ENCODE results near the gene VKORC1L1. TPM values are rescaled to one million over a fixed set of nuclear protein-coding genes. Genes with fewer than 3 reads are reported as not detected.

VKORC1L1 gene
- polyA plus RNA-seq, 1 donor from 2014 or later: 18.2 TPM

DNA sequence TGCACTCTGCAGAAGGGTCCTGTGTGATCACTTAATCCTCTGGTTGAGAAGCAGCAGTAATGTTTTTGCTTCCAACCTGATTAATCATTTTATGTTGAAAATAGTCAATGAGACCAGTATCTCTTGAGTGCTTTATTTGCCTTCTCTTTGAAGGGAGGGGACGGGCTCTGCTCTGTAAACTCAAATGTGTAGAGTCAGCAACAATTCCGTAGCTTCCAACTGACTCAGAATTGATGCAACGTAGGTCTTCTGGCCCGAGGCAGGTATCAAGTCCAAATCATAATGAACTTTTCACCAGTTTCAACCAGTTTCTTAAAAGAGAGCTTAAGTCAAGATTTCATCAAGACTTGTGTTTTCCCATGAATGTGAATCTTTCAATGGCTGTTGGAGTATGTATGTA is 82.8 kb downstream of the VKORC1L1 start:
- H3K9ac ChIP-seq (ENCODE audit: low read length): no peak overlapping the region
- no peaks in the 10 kb centered on the region for H3F3A ChIP-seq (ENCODE audit: insufficient read depth, low read length, poor library complexity, severe bottlenecking)
- no peak overlapping the region for H3K4me3 ChIP-seq (ENCODE audit: low read length)
- no peaks in the 10 kb centered on the region for H3K27me3 ChIP-seq (ENCODE audit: insufficient read depth, low read depth, low read length)
- no peaks in the 10 kb centered on the region for H4K20me1 ChIP-seq (ENCODE audit: insufficient read depth)
- TF ChIP-seq, protein P1, sequence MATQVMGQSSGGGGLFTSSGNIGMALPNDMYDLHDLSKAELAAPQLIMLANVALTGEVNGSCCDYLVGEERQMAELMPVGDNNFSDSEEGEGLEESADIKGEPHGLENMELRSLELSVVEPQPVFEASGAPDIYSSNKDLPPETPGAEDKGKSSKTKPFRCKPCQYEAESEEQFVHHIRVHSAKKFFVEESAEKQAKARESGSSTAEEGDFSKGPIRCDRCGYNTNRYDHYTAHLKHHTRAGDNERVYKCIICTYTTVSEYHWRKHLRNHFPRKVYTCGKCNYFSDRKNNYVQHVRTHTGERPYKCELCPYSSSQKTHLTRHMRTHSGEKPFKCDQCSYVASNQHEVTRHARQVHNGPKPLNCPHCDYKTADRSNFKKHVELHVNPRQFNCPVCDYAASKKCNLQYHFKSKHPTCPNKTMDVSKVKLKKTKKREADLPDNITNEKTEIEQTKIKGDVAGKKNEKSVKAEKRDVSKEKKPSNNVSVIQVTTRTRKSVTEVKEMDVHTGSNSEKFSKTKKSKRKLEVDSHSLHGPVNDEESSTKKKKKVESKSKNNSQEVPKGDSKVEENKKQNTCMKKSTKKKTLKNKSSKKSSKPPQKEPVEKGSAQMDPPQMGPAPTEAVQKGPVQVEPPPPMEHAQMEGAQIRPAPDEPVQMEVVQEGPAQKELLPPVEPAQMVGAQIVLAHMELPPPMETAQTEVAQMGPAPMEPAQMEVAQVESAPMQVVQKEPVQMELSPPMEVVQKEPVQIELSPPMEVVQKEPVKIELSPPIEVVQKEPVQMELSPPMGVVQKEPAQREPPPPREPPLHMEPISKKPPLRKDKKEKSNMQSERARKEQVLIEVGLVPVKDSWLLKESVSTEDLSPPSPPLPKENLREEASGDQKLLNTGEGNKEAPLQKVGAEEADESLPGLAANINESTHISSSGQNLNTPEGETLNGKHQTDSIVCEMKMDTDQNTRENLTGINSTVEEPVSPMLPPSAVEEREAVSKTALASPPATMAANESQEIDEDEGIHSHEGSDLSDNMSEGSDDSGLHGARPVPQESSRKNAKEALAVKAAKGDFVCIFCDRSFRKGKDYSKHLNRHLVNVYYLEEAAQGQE (IDR thresholded peaks at IDR 0.05; ENCODE audit: borderline replicate concordance): no peak
- TF ChIP-seq EP300 (conservative IDR thresholded peaks at IDR 0.05; ENCODE audit: poor library complexity, severe bottlenecking): no peak
- TF ChIP-seq MXI1 (conservative IDR thresholded peaks at IDR 0.05; ENCODE audit: poor library complexity, severe bottlenecking): no peak
- no peak for TF ChIP-seq TAF1 (IDR thresholded peaks at IDR 0.05; ENCODE audit: low read depth)
- TF ChIP-seq SMC3 (conservative IDR thresholded peaks at IDR 0.05; ENCODE audit: poor library complexity): no peak
- TF ChIP-seq, protein P2, sequence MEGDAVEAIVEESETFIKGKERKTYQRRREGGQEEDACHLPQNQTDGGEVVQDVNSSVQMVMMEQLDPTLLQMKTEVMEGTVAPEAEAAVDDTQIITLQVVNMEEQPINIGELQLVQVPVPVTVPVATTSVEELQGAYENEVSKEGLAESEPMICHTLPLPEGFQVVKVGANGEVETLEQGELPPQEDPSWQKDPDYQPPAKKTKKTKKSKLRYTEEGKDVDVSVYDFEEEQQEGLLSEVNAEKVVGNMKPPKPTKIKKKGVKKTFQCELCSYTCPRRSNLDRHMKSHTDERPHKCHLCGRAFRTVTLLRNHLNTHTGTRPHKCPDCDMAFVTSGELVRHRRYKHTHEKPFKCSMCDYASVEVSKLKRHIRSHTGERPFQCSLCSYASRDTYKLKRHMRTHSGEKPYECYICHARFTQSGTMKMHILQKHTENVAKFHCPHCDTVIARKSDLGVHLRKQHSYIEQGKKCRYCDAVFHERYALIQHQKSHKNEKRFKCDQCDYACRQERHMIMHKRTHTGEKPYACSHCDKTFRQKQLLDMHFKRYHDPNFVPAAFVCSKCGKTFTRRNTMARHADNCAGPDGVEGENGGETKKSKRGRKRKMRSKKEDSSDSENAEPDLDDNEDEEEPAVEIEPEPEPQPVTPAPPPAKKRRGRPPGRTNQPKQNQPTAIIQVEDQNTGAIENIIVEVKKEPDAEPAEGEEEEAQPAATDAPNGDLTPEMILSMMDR (IDR thresholded peaks at IDR 0.05; ENCODE audit: poor library complexity, severe bottlenecking): no peak
- no peak for TF ChIP-seq EZH2 (IDR thresholded peaks at IDR 0.05; ENCODE audit: borderline replicate concordance, insufficient read depth, low read length, poor library complexity, severe bottlenecking)
- TF ChIP-seq RAD21 (conservative IDR thresholded peaks at IDR 0.05): no peak
- no peak for TF ChIP-seq POLR2AphosphoS5 (IDR thresholded peaks at IDR 0.05)
- H3K79me2 ChIP-seq (replicated peaks; ENCODE audit: insufficient read depth, low read length): no peaks in the 10 kb centered on the region
- peaks cover 8% of the 10 kb centered on the region for H3K36me3 ChIP-seq (ENCODE audit: insufficient read depth, low read length)
- H3K27ac ChIP-seq (ENCODE audit: low read length): no peak overlapping the region
- H3K4me2 ChIP-seq (ENCODE audit: low read length): no peak overlapping the region
- no peak overlapping the region for H2AFZ ChIP-seq (ENCODE audit: low read depth, low read length)
- H3K9me2 ChIP-seq (ENCODE audit: insufficient read depth, low read length): no peaks in the 10 kb centered on the region
- no peaks in the 10 kb centered on the region for H3K9me3 ChIP-seq (ENCODE audit: low read length)

DNA sequence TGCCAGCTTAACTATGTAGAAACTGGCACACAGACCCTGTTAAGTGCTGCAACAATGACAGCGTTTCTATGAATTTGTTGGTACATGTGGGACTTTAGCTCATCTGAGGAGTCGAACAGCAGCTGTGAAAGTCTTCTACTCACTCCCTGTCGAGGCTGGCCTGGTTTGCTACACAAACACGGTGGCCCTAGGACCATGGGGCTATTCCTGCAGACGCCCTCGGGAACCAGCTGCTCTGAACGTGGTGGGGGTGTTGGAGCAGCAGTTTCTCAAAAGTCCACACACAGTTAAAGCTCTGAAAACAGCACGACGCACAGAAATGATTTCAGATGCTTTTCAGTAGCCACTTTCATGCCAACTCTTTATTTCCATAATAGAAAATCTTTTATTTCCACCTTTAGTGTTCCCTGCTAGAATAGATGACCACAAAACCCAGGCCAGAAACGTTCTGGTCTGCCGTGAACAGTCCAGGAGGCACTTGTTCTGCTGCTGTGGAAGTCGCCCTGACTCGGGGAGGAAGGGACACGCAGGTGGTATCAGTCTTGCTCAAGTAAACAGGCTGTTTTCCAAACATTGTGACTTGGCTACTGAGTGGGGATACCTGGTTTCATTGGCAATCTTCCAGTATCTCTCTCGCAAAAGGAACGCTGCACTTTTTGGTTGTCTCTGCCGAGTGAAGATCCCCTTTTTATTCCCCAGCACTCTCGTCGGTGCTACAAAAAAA is 87.6 kb downstream of the VKORC1L1 start:
- no peak for TF ChIP-seq EZH2 (IDR thresholded peaks at IDR 0.05; ENCODE audit: borderline replicate concordance, insufficient read depth, low read length, poor library complexity, severe bottlenecking)
- no peak for TF ChIP-seq RAD21 (conservative IDR thresholded peaks at IDR 0.05)
- TF ChIP-seq TAF1 (IDR thresholded peaks at IDR 0.05; ENCODE audit: low read depth): no peak
- no peak for TF ChIP-seq EP300 (conservative IDR thresholded peaks at IDR 0.05; ENCODE audit: poor library complexity, severe bottlenecking)
- TF ChIP-seq, protein P1 (IDR thresholded peaks at IDR 0.05; ENCODE audit: borderline replicate concordance): no peak
- TF ChIP-seq SMC3 (conservative IDR thresholded peaks at IDR 0.05; ENCODE audit: poor library complexity): no peak
- TF ChIP-seq MXI1 (conservative IDR thresholded peaks at IDR 0.05; ENCODE audit: poor library complexity, severe bottlenecking): no peak
- TF ChIP-seq POLR2AphosphoS5 (IDR thresholded peaks at IDR 0.05): no peak
- TF ChIP-seq, protein P2 (IDR thresholded peaks at IDR 0.05; ENCODE audit: poor library complexity, severe bottlenecking): no peak
- H3K4me3 ChIP-seq (ENCODE audit: low read length): no peak overlapping the region
- H3K9me2 ChIP-seq (ENCODE audit: insufficient read depth, low read length): no peaks in the 10 kb centered on the region
- H3K4me2 ChIP-seq (ENCODE audit: low read length): no peak overlapping the region
- H3K36me3 ChIP-seq (ENCODE audit: insufficient read depth, low read length): peaks cover 8% of the 10 kb centered on the region
- H3F3A ChIP-seq (ENCODE audit: insufficient read depth, low read length, poor library complexity, severe bottlenecking): no peaks in the 10 kb centered on the region
- no peaks in the 10 kb centered on the region for H3K79me2 ChIP-seq (replicated peaks; ENCODE audit: insufficient read depth, low read length)
- H3K9me3 ChIP-seq (ENCODE audit: low read length): no peaks in the 10 kb centered on the region
- no peaks in the 10 kb centered on the region for H3K27me3 ChIP-seq (ENCODE audit: insufficient read depth, low read depth, low read length)
- no peak overlapping the region for H2AFZ ChIP-seq (ENCODE audit: low read depth, low read length)
- H4K20me1 ChIP-seq (ENCODE audit: insufficient read depth): no peaks in the 10 kb centered on the region
- no peak overlapping the region for H3K9ac ChIP-seq (ENCODE audit: low read length)
- H3K27ac ChIP-seq (ENCODE audit: low read length): no peak overlapping the region

All from neural cell (in vitro differentiated cells).